HepG2 (cell line): Measurements from ENCODE around the gene ECHS1. TPM values are rescaled to one million over a fixed set of nuclear protein-coding genes. Genes with fewer than 3 reads are reported as not detected.

ENCODE experiments used
- AGO2 ChIP-seq: fragments of 200-400 bp; formaldehyde crosslinking; optimal IDR thresholded peaks from 2 replicates; pipeline ENCODE3; 2017; ENCODE audit warnings: mild to moderate bottlenecking, low read depth, low read length, moderate library complexity
- CCDC6 ChIP-seq: sonication (generic); formaldehyde crosslinking; IDR thresholded peaks from 2 replicates; pipeline ENCODE4 v1.8.1; 2022; ENCODE audit warnings: mild to moderate bottlenecking, missing genetic modification reagents, moderate library complexity
- CREB1 ChIP-seq, 2 experiments: fragments of 450-650 bp in 1 of 2; IDR thresholded peaks; 2 replicates each; pipeline ENCODE4 v1.6.1; 2016 to 2017; ENCODE audit warnings: control low read depth in 1 of 2, mild to moderate bottlenecking in 1 of 2, missing compliant biosample characterization in 1 of 2, missing genetic modification characterization in 1 of 2
- ELF4 ChIP-seq: sonication (generic); formaldehyde crosslinking; IDR thresholded peaks from 2 replicates; pipeline ENCODE4 v1.5.0; 2020; ENCODE audit warnings: missing genetic modification reagents, mild to moderate bottlenecking, moderate library complexity, borderline replicate concordance
- GABPA ChIP-seq, 2 experiments: IDR thresholded peaks; 2 replicates each; pipeline ENCODE4 v1.6.1; 2011 to 2016; ENCODE audit warnings: low read depth in 2 of 2, low read length in 1 of 2, missing biosample characterization in 1 of 2, missing genetic modification characterization in 1 of 2
- TAF1 ChIP-seq: sonication (generic); formaldehyde crosslinking; IDR thresholded peaks from 2 replicates; pipeline ENCODE4 v1.4.0; 2020; ENCODE audit warnings: missing genetic modification reagents
- THYN1 ChIP-seq: sonication (generic); formaldehyde crosslinking; IDR thresholded peaks from 2 replicates; pipeline ENCODE4 v1.8.1; 2023; ENCODE audit warnings: low read depth, mild to moderate bottlenecking, moderate library complexity, missing genetic modification reagents, borderline replicate concordance
- U2AF1 ChIP-seq: fragments of 200-400 bp; formaldehyde crosslinking; optimal IDR thresholded peaks from 2 replicates; pipeline ENCODE3; 2017; ENCODE audit warnings: mild to moderate bottlenecking, low read depth, low read length
- ZMYM3 ChIP-seq: sonication (generic); formaldehyde crosslinking; IDR thresholded peaks from 2 replicates; pipeline ENCODE4 v1.5.1; 2020; ENCODE audit warnings: mild to moderate bottlenecking, missing genetic modification reagents
- ZNF17 ChIP-seq: sonication (generic); formaldehyde crosslinking; IDR thresholded peaks from 2 replicates; pipeline ENCODE4 v1.5.0; 2020; ENCODE audit warnings: mild to moderate bottlenecking, missing genetic modification reagents
- ZNF343 ChIP-seq: sonication (generic); formaldehyde crosslinking; IDR thresholded peaks from 2 replicates; pipeline ENCODE4 v1.4.0; 2020; ENCODE audit warnings: mild to moderate bottlenecking, missing genetic modification reagents
- ZNF484 ChIP-seq: sonication (generic); formaldehyde crosslinking; IDR thresholded peaks from 2 replicates; pipeline ENCODE4 v1.5.1; 2020; ENCODE audit warnings: mild to moderate bottlenecking, low read depth, missing genetic modification reagents, borderline replicate concordance
- ZNF709 ChIP-seq: sonication (generic); formaldehyde crosslinking; IDR thresholded peaks from 2 replicates; pipeline ENCODE4 v1.5.0; 2020; ENCODE audit warnings: mild to moderate bottlenecking, missing genetic modification reagents
- ZNF720 ChIP-seq: sonication (generic); formaldehyde crosslinking; IDR thresholded peaks from 2 replicates; pipeline ENCODE4 v1.4.0; 2020; ENCODE audit warnings: missing genetic modification reagents
- ZNF816 ChIP-seq: sonication (generic); formaldehyde crosslinking; IDR thresholded peaks from 2 replicates; pipeline ENCODE4 v1.8.0; 2022; ENCODE audit warnings: missing genetic modification reagents, mild to moderate bottlenecking, borderline replicate concordance
- ZNF839 ChIP-seq: sonication (generic); formaldehyde crosslinking; IDR thresholded peaks from 2 replicates; pipeline ENCODE4 v1.4.0; 2020; ENCODE audit warnings: missing genetic modification reagents, mild to moderate bottlenecking, borderline replicate concordance
- ZNF883 ChIP-seq: sonication (generic); formaldehyde crosslinking; IDR thresholded peaks from 2 replicates; pipeline ENCODE4 v1.5.1; 2020; ENCODE audit warnings: mild to moderate bottlenecking, missing genetic modification reagents; ENCODE audit errors: not compliant biosample characterization
- ZSCAN29 ChIP-seq: sonication (generic); formaldehyde crosslinking; conservative IDR thresholded peaks from 2 replicates; pipeline ENCODE4 v1.4.0; 2020; ENCODE audit warnings: mild to moderate bottlenecking, missing genetic modification reagents
- polyA plus RNA-seq, 8 experiments: library from polyadenylated mRNA; depleted of rRNA in 3 of 8; stranded (reverse) in 7 of 8; unstranded in 1 of 8; fragments of >200 nt; fragmentation: Illumina TruSeq in 4 of 8; extraction: Trizol in 4 of 8; gene quantifications; 2 replicates each; pipeline versions ENCODE4 v1.2.1 to v1.2.3, GENCODE V29; 2011 to 2016; ENCODE audit warnings: low read depth in 4 of 8, missing spikeins in 1 of 8, mixed read lengths in 1 of 8; ENCODE audit not compliant: insufficient read depth in 1 of 8
- total RNA-seq, 5 experiments: library from RNA; depleted of rRNA; stranded (reverse); fragments of >200 nt; fragmentation: Illumina TruSeq; extraction: Trizol; gene quantifications; 2 replicates each; pipeline ENCODE4 v1.2.3, GENCODE V29; 2016; ENCODE audit warnings: low read depth in 1 of 5
- TF ChIP-seq, protein P1 (sequence below): sonication (generic); formaldehyde crosslinking; IDR thresholded peaks from 2 replicates; pipeline ENCODE4 v1.5.0; 2020; ENCODE audit warnings: mild to moderate bottlenecking, missing genetic modification reagents, borderline replicate concordance
- TF ChIP-seq, protein P2 (sequence below): sonication (generic); formaldehyde crosslinking; IDR thresholded peaks from 2 replicates; pipeline ENCODE4 v1.4.0; 2020; ENCODE audit warnings: low read depth, mild to moderate bottlenecking, missing genetic modification reagents

ECHS1 gene
- total and polyA plus RNA-seq, 2 of the 13 experiments (the other 11 are each of a cell fraction or from before 2014, with no cell fraction given) = 32.7 to 195 TPM

DNA sequence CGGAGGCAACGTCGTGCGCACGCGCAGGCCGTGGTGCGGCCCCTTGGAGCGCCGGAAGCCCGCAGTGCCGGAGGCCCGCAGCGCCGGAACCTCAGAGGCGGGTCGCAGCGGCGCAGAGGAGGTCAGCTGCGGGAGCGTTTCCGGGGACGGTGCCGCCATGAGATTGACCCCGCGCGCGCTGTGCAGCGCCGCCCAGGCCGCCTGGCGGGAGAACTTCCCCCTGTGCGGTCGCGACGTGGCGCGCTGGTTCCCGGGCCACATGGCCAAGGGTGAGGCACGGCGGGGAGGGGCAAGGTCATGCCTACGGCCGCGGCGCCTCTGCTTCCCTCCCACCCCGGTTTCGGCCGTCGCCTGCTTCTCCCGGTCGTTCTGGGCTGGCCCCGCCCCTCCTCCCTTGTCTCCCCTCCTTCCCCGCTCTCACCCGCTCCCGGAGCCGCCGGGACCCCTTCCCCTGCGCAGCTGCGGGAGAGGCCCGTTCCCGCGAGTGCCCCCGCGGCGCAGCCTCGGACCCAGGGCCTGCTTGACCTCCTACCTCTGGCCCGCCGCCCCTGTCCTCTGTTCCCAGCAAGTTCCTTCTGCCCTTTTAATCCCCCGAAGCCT lies 21.0 kb upstream of the ECHS1 start, which contains the start of gene MTG1 (continued):
- TF ChIP-seq, protein P1, sequence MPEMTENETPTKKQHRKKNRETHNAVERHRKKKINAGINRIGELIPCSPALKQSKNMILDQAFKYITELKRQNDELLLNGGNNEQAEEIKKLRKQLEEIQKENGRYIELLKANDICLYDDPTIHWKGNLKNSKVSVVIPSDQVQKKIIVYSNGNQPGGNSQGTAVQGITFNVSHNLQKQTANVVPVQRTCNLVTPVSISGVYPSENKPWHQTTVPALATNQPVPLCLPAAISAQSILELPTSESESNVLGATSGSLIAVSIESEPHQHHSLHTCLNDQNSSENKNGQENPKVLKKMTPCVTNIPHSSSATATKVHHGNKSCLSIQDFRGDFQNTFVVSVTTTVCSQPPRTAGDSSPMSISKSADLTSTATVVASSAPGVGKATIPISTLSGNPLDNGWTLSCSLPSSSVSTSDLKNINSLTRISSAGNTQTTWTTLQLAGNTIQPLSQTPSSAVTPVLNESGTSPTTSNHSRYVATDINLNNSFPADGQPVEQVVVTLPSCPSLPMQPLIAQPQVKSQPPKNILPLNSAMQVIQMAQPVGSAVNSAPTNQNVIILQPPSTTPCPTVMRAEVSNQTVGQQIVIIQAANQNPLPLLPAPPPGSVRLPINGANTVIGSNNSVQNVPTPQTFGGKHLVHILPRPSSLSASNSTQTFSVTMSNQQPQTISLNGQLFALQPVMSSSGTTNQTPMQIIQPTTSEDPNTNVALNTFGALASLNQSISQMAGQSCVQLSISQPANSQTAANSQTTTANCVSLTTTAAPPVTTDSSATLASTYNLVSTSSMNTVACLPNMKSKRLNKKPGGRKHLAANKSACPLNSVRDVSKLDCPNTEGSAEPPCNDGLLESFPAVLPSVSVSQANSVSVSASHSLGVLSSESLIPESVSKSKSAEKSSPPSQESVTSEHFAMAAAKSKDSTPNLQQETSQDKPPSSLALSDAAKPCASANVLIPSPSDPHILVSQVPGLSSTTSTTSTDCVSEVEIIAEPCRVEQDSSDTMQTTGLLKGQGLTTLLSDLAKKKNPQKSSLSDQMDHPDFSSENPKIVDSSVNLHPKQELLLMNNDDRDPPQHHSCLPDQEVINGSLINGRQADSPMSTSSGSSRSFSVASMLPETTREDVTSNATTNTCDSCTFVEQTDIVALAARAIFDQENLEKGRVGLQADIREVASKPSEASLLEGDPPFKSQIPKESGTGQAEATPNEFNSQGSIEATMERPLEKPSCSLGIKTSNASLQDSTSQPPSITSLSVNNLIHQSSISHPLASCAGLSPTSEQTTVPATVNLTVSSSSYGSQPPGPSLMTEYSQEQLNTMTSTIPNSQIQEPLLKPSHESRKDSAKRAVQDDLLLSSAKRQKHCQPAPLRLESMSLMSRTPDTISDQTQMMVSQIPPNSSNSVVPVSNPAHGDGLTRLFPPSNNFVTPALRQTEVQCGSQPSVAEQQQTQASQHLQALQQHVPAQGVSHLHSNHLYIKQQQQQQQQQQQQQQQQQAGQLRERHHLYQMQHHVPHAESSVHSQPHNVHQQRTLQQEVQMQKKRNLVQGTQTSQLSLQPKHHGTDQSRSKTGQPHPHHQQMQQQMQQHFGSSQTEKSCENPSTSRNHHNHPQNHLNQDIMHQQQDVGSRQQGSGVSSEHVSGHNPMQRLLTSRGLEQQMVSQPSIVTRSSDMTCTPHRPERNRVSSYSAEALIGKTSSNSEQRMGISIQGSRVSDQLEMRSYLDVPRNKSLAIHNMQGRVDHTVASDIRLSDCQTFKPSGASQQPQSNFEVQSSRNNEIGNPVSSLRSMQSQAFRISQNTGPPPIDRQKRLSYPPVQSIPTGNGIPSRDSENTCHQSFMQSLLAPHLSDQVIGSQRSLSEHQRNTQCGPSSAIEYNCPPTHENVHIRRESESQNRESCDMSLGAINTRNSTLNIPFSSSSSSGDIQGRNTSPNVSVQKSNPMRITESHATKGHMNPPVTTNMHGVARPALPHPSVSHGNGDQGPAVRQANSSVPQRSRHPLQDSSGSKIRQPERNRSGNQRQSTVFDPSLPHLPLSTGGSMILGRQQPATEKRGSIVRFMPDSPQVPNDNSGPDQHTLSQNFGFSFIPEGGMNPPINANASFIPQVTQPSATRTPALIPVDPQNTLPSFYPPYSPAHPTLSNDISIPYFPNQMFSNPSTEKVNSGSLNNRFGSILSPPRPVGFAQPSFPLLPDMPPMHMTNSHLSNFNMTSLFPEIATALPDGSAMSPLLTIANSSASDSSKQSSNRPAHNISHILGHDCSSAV (CRISPR knock-in tag) = peak; percentile 76; the same call in 1 of the 2 replicates
- TF ChIP-seq ZMYM3 (CRISPR knock-in tag) (peak; percentile 59; the same call in 1 of the 2 replicates), AGO2 (peak; percentile 80), CCDC6 (CRISPR knock-in tag) (0 out of 2 replicates have a peak, but pooled peaks have one; percentile 37), ZNF343 (CRISPR knock-in tag) (peak; percentile 92), ZNF816 (CRISPR knock-in tag) (peak; percentile 93), CREB1 (IDR thresholded peaks at IDR 0.05) (peak; percentile 11; the same call in 1 of the 2 replicates), CREB1 (CRISPR knock-in tag; IDR thresholded peaks at IDR 0.05) (no peak), U2AF1 (no peak), ZNF839 (peak; percentile 96), ZNF17 (CRISPR knock-in tag) (peak; percentile 82; the same call in 1 of the 2 replicates), THYN1 (CRISPR knock-in tag) (no peak), TAF1 (CRISPR knock-in tag) (peak; percentile 95), ZNF720 (CRISPR knock-in tag) (no peak), ZNF709 (peak; percentile 86; the same call in 1 of the 2 replicates), ZNF484 (CRISPR knock-in tag) (no peak), ELF4 (CRISPR knock-in tag) (no peak), ZSCAN29 (CRISPR knock-in tag) (0 out of 2 replicates have a peak, but pooled peaks have one; percentile 21), ZNF883 (CRISPR knock-in tag) (peak; percentile 92), GABPA (IDR thresholded peaks at IDR 0.05; ENCODE audit: low read depth, low read length) (peak; percentile 99), GABPA (CRISPR knock-in tag; IDR thresholded peaks at IDR 0.05; ENCODE audit: low read depth) (peak; percentile 89)
- TF ChIP-seq, protein P2, sequence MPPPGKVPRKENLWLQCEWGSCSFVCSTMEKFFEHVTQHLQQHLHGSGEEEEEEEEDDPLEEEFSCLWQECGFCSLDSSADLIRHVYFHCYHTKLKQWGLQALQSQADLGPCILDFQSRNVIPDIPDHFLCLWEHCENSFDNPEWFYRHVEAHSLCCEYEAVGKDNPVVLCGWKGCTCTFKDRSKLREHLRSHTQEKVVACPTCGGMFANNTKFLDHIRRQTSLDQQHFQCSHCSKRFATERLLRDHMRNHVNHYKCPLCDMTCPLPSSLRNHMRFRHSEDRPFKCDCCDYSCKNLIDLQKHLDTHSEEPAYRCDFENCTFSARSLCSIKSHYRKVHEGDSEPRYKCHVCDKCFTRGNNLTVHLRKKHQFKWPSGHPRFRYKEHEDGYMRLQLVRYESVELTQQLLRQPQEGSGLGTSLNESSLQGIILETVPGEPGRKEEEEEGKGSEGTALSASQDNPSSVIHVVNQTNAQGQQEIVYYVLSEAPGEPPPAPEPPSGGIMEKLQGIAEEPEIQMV (CRISPR knock-in tag) = no peak
